ENCODE data around the gene GMDS.

- TF ChIP-seq POLR2A (IDR thresholded peaks at IDR 0.05) (no peak), CTCF (IDR thresholded peaks at IDR 0.05) (no peak)
Observed at GRCh38 chr6:2033544-2033943, 211.9 kb downstream of the GMDS start.
